Vagina (tissue), 2 donors: ENCODE results near the gene EYS. TPM values are rescaled to one million over a fixed set of nuclear protein-coding genes. Genes with fewer than 3 reads are reported as not detected.

Experiments
- DNase-seq, 2 donors: peaks; one replicate each; pipeline ENCODE4 v3.0.0-alpha.2; 2017; ENCODE audit errors: extremely low spot score in 2 of 2
- H3K27ac ChIP-seq: fragments of 200-600 bp; sonication (generic); one replicate; pipeline ENCODE4 v1.5.1; 2019
- H3K27me3 ChIP-seq: fragments of 200-600 bp; sonication (generic); one replicate; pipeline ENCODE4 v1.5.1; 2019
- H3K36me3 ChIP-seq, 2 donors: fragments of 200-600 bp; sonication (generic); one replicate each; pipeline ENCODE4 v1.5.1; 2017 to 2019
- H3K4me1 ChIP-seq: fragments of 200-600 bp; sonication (generic); one replicate; pipeline ENCODE4 v1.5.1; 2019
- H3K4me3 ChIP-seq, 2 donors: fragments of 200-600 bp; sonication (generic); 1 replicate in 1 of 2; 2 replicates in 1 of 2; pipeline ENCODE4 v1.5.1; 2016 to 2019
- H3K9me3 ChIP-seq: fragments of 200-600 bp; sonication (generic); one replicate; pipeline ENCODE4 v1.5.1; 2019
- CTCF ChIP-seq, 3 experiments: fragments of 450-650 bp in 2 of 3; fragments of 200-600 bp in 1 of 3; sonication (generic) in 1 of 3; IDR thresholded peaks; one replicate each; pipeline ENCODE4 v1.5.1; 2017 to 2019; ENCODE audit warnings: antibody characterized with exemption in 3 of 3, mild to moderate bottlenecking in 2 of 3, moderate library complexity in 2 of 3
- POLR2A ChIP-seq, 2 donors: fragments of 450-650 bp; IDR thresholded peaks; one replicate each; pipeline ENCODE4 v1.6.1; 2017; ENCODE audit warnings: antibody characterized with exemption in 2 of 2, mild to moderate bottlenecking in 2 of 2, moderate library complexity in 2 of 2
- POLR2AphosphoS5 ChIP-seq, 2 donors: sonication (generic); formaldehyde crosslinking; IDR thresholded peaks; one replicate each; pipeline ENCODE4 v1.9.0; 2017; ENCODE audit warnings: antibody characterized with exemption in 2 of 2, mild to moderate bottlenecking in 2 of 2, low read depth in 1 of 2; ENCODE audit not compliant: insufficient read depth in 1 of 2
- intact Hi-C: fragments of 100-400 bp; cut with DNase I; formaldehyde crosslinking; loops from one replicate; pipeline ENCODE4 v1.15.1; 2023
- total RNA-seq: library from RNA; depleted of rRNA; stranded (reverse); fragments of >200 nt; gene quantifications from one replicate; pipeline ENCODE4 v1.2.3, GENCODE V29; 2016

EYS gene
- total RNA-seq, 1 donor from 2014 or later, result not detected

GRCh38 chr6:65148839-65149238, 558.2 kb downstream of the EYS start:
- Histone ChIP-seq H3K27me3 (no peaks in the 10 kb centered on the region), H3K9me3 (no peaks in the 10 kb centered on the region)
- intact Hi-C loops, result no loop called here

GRCh38 chr6:65135567-65135966, 571.5 kb downstream of the EYS start:
- Histone ChIP-seq H3K27ac (no peak overlapping the region), H3K4me1 (no peaks in the 10 kb centered on the region), H3K4me3 (no peak overlapping the region), H3K36me3 (no peaks in the 10 kb centered on the region), H3K27me3 (no peaks in the 10 kb centered on the region), H3K9me3 (no peaks in the 10 kb centered on the region)
- DNase-seq, result no peak
- intact Hi-C loops, result no loop called here
- TF ChIP-seq POLR2AphosphoS5 (IDR thresholded peaks at IDR 0.05; ENCODE audit: insufficient read depth in 1 of 2, low read depth in 1 of 2) (no peak), POLR2A (IDR thresholded peaks at IDR 0.05) (no peak), CTCF (IDR thresholded peaks at IDR 0.05) (no peak)

More at GRCh38 chr6:65148839-65149238, 558.2 kb downstream of the EYS start:
- no peaks in the 10 kb centered on the region for H3K36me3 ChIP-seq
- no peaks in the 10 kb centered on the region for H3K4me1 ChIP-seq
- DNase-seq, result no peak
- no peak overlapping the region for H3K4me3 ChIP-seq
- no peak overlapping the region for H3K27ac ChIP-seq
- no peak for TF ChIP-seq CTCF (IDR thresholded peaks at IDR 0.05)
- TF ChIP-seq POLR2A (IDR thresholded peaks at IDR 0.05), result no peak

GRCh38 chr6:65126667-65127066, 580.4 kb downstream of the EYS start:
- intact Hi-C loops, result no loop called here
- H3K27ac ChIP-seq, result no peak overlapping the region
- H3K4me1 ChIP-seq, result no peaks in the 10 kb centered on the region
- H3K4me3 ChIP-seq, result no peak overlapping the region
- TF ChIP-seq POLR2A (IDR thresholded peaks at IDR 0.05) (no peak), POLR2AphosphoS5 (IDR thresholded peaks at IDR 0.05; ENCODE audit: insufficient read depth in 1 of 2, low read depth in 1 of 2) (no peak), CTCF (IDR thresholded peaks at IDR 0.05) (no peak)
- H3K9me3 ChIP-seq, result no peaks in the 10 kb centered on the region
- no peaks in the 10 kb centered on the region for H3K36me3 ChIP-seq
- no peak for DNase-seq
- no peaks in the 10 kb centered on the region for H3K27me3 ChIP-seq

GRCh38 chr6:65123521-65123920, 583.5 kb downstream of the EYS start:
- intact Hi-C loops, result no loop called here
- Histone ChIP-seq H3K27me3 (no peaks in the 10 kb centered on the region), H3K27ac (no peak overlapping the region), H3K9me3 (no peaks in the 10 kb centered on the region), H3K4me3 (no peak overlapping the region), H3K4me1 (no peaks in the 10 kb centered on the region), H3K36me3 (no peaks in the 10 kb centered on the region)
- no peak for TF ChIP-seq POLR2AphosphoS5 (IDR thresholded peaks at IDR 0.05; ENCODE audit: insufficient read depth in 1 of 2, low read depth in 1 of 2)
- no peak for TF ChIP-seq POLR2A (IDR thresholded peaks at IDR 0.05)
- no peak for TF ChIP-seq CTCF (IDR thresholded peaks at IDR 0.05)
- no peak for DNase-seq

- Histone ChIP-seq H3K4me1 (no peaks in the 10 kb centered on the region), H3K36me3 (no peaks in the 10 kb centered on the region), H3K27me3 (no peaks in the 10 kb centered on the region), H3K4me3 (no peak overlapping the region), H3K27ac (no peak overlapping the region), H3K9me3 (no peaks in the 10 kb centered on the region)
- intact Hi-C loops, result no loop called here
- TF ChIP-seq CTCF (IDR thresholded peaks at IDR 0.05), result no peak
- no peak for TF ChIP-seq POLR2AphosphoS5 (IDR thresholded peaks at IDR 0.05; ENCODE audit: insufficient read depth in 1 of 2, low read depth in 1 of 2)
- TF ChIP-seq POLR2A (IDR thresholded peaks at IDR 0.05), result no peak
- DNase-seq, result no peak
These were observed 589.1 kb downstream of the EYS start for GRCh38 chr6:65117817-65118409.
